ENCODE data around the gene HAUS3.

The HAUS3 gene

DNA sequence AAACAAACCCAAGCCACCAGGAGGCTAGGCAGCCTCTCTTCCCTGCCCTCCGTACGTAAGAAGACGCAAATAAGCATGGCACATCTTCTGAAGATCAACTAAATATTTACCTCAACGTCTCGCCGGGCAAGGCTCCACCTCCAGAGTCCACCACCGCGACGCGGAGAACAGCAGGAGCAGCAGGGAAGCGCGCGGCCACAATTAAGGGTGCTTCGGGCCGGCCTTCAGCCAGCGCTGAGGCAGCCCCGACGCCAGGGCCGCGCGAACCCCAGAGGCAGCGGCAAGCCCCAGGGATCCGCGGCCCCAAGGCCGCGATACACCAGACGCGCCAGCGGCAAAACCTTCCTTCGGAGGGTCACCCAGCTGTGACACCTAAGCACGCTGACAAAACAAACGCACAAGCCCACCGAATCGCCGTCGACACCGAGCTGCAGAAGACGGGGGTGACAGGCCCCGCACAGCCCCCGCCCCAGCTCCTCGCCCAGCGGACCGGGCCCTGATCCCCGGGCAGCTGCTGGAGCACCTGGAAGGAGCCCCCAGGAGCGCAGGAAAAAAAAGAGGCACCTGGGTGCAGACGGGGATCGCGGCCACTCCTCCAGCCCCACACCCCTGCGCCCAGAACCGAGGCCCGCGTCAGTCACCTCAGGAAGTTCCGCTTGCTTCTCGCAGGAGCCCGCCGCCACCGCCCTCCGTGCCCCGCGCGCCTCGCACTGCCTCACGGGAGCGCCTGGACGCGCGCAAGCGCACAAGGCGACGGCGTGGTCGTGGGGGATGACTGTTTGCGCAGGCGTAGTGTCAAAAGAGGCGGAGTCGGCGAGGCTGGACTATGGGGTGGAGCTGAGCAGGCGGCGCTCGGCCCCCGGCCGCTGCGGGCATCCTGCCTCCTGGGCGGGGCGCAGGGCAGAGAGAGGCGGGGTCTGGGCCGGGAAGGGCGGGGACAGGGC lies at the start of gene HAUS3, which contains the start of gene POLN:
Gene HAUS3, minus strand, starts transcription at position 712 of the 944 bp plus-strand sequence. CDS start 1,175 bp downstream, outside the sequence.
Gene POLN, minus strand, starts transcription at position 712 of the 944 bp plus-strand sequence. CDS start 12,890 bp downstream, outside the sequence.
- Histone ChIP-seq H3K9me3 (ENCODE audit: control insufficient read depth in 5 of 5, low read length in 5 of 5) (no peaks in the 10 kb centered on the region), H3K4me1 (ENCODE audit: control insufficient read depth in 5 of 5, insufficient read depth in 5 of 5, low read length in 5 of 5) (peaks cover 12 to 69% (median 54%) of the 10 kb centered on the region in 5 donors), H3K27me3 (ENCODE audit: control insufficient read depth in 5 of 5, insufficient read depth in 4 of 5, low read length in 5 of 5) (no peaks in the 10 kb centered on the region), H3K4me3 (ENCODE audit: low read depth in 1 of 5, low read length in 5 of 5) (peak within 1 kb of the TSS; percentile 78 to 91 (median 82)), H3K9ac (ENCODE audit: low read length in 5 of 5) (peak within 1 kb of the TSS; percentile 75 to 95 (median 91)), H3K36me3 (ENCODE audit: control insufficient read depth in 5 of 5, insufficient read depth in 5 of 5, low read length in 5 of 5) (peaks cover 0 to 8% (median 5%) of the 10 kb centered on the region in 5 donors), H3K27ac (ENCODE audit: low read depth, low read length) (peak within 1 kb of the TSS; percentile 46)

- H3K36me3 ChIP-seq (ENCODE audit: control insufficient read depth in 5 of 5, insufficient read depth in 5 of 5, low read length in 5 of 5): peaks cover 0 to 2% (median 0%) of the 10 kb centered on the region in 5 donors
- no peak overlapping the region for H3K9ac ChIP-seq (ENCODE audit: low read length in 5 of 5)
- H3K27ac ChIP-seq (ENCODE audit: low read depth, low read length): no peak overlapping the region
Observed at GRCh38 chr4:2290974-2291704, 49.2 kb upstream of the HAUS3 start.

DNA sequence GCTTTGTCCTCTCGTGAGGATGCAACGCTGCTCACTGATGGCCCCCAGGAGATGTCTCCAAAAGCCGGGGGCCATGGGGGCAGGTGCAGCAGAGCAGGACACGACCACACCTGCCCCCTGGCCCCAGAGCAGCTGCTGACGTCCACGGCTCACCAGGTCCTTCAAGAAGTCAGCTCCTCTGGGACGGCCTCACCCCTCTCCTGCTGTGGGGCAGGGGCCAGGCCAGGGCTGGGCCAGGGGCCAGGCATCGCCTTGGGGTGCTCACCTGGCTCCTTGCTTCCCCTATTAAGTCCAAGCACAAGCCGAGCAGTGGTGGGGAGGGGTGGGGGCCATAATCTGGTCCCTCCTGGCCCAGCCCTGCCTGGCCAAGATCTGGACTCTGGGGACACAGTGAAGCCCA lies 48.6 kb upstream of the HAUS3 start:
- no peaks in the 10 kb centered on the region for H3K9me3 ChIP-seq (ENCODE audit: control insufficient read depth in 5 of 5, low read length in 5 of 5)
- H3K27me3 ChIP-seq (ENCODE audit: control insufficient read depth in 5 of 5, insufficient read depth in 4 of 5, low read length in 5 of 5): peaks cover 0 to under 1% (median 0%) of the 10 kb centered on the region in 5 donors
- peaks cover 0 to 2% (median 0%) of the 10 kb centered on the region in 5 donors for H3K36me3 ChIP-seq (ENCODE audit: control insufficient read depth in 5 of 5, insufficient read depth in 5 of 5, low read length in 5 of 5)
- no peak overlapping the region for H3K27ac ChIP-seq (ENCODE audit: low read depth, low read length)
- H3K4me1 ChIP-seq (ENCODE audit: control insufficient read depth in 5 of 5, insufficient read depth in 5 of 5, low read length in 5 of 5): peaks cover 3 to 28% (median 17%) of the 10 kb centered on the region in 5 donors
- H3K4me3 ChIP-seq (ENCODE audit: low read depth in 1 of 5, low read length in 5 of 5): no peak overlapping the region
- H3K9ac ChIP-seq (ENCODE audit: low read length in 5 of 5): no peak overlapping the region

More at GRCh38 chr4:2290974-2291704, 49.2 kb upstream of the HAUS3 start:
- no peaks in the 10 kb centered on the region for H3K27me3 ChIP-seq (ENCODE audit: control insufficient read depth in 5 of 5, insufficient read depth in 4 of 5, low read length in 5 of 5)
- no peaks in the 10 kb centered on the region for H3K9me3 ChIP-seq (ENCODE audit: control insufficient read depth in 5 of 5, low read length in 5 of 5)
- H3K4me1 ChIP-seq (ENCODE audit: control insufficient read depth in 5 of 5, insufficient read depth in 5 of 5, low read length in 5 of 5): peaks cover 0 to 21% (median 10%) of the 10 kb centered on the region in 5 donors
- H3K4me3 ChIP-seq (ENCODE audit: low read depth in 1 of 5, low read length in 5 of 5): no peak overlapping the region

- peaks cover 3 to 31% (median 20%) of the 10 kb centered on the region in 5 donors for H3K4me1 ChIP-seq (ENCODE audit: control insufficient read depth in 5 of 5, insufficient read depth in 5 of 5, low read length in 5 of 5)
- H3K9me3 ChIP-seq (ENCODE audit: control insufficient read depth in 5 of 5, low read length in 5 of 5): no peaks in the 10 kb centered on the region
- H3K27ac ChIP-seq (ENCODE audit: low read depth, low read length): no peak overlapping the region
- peaks cover 0 to 2% (median 0%) of the 10 kb centered on the region in 5 donors for H3K27me3 ChIP-seq (ENCODE audit: control insufficient read depth in 5 of 5, insufficient read depth in 4 of 5, low read length in 5 of 5)
- H3K9ac ChIP-seq (ENCODE audit: low read length in 5 of 5): no peak overlapping the region
- H3K4me3 ChIP-seq (ENCODE audit: low read depth in 1 of 5, low read length in 5 of 5): no peak overlapping the region
- peaks cover 0 to 2% (median 0%) of the 10 kb centered on the region in 5 donors for H3K36me3 ChIP-seq (ENCODE audit: control insufficient read depth in 5 of 5, insufficient read depth in 5 of 5, low read length in 5 of 5)
Observed at GRCh38 chr4:2289955-2290333, 48.0 kb upstream of the HAUS3 start.

DNA sequence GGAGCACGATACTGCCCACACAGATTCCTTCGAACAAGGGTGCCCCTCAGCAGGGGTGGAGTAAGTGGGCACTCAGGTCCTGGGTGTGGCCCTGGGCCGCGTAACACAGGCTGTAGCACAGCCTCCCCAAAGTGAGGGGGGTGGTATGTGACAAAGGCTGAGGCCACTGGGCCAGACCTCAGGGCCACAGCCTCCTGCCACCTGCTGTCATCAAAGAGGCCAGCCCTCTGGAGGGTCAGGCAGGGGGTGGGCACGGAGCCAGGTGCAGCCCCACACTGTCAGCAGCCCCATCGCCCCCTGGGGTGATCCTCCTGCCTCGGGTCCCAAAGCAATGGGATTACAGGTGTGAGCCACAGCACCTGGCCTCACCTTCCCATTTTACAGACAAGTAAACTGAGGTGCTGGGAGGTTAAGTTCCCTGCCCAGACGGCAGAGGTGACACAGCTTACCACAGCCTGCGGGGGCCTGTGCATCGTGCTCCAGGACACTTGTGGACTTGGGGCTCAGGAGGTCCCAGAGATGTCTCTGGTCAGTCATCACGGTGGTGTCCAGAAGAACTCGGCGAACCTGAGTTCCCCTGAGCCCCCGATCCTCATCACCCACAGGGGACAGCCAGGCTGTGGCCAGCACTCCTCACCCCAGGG lies 47.5 kb upstream of the HAUS3 start:
- Histone ChIP-seq H3K9ac (ENCODE audit: low read length in 5 of 5) (no peak overlapping the region), H3K9me3 (ENCODE audit: control insufficient read depth in 5 of 5, low read length in 5 of 5) (no peaks in the 10 kb centered on the region), H3K27ac (ENCODE audit: low read depth, low read length) (no peak overlapping the region), H3K4me1 (ENCODE audit: control insufficient read depth in 5 of 5, insufficient read depth in 5 of 5, low read length in 5 of 5) (peaks cover 3 to 31% (median 20%) of the 10 kb centered on the region in 5 donors), H3K36me3 (ENCODE audit: control insufficient read depth in 5 of 5, insufficient read depth in 5 of 5, low read length in 5 of 5) (peaks cover 0 to 2% (median 0%) of the 10 kb centered on the region in 5 donors), H3K27me3 (ENCODE audit: control insufficient read depth in 5 of 5, insufficient read depth in 4 of 5, low read length in 5 of 5) (peaks cover 0 to 2% (median 0%) of the 10 kb centered on the region in 5 donors), H3K4me3 (ENCODE audit: low read depth in 1 of 5, low read length in 5 of 5) (no peak overlapping the region)

GRCh38 chr4:2288051-2288541 lies 46.2 kb upstream of the HAUS3 start:
- H3K4me1 ChIP-seq (ENCODE audit: control insufficient read depth in 5 of 5, insufficient read depth in 5 of 5, low read length in 5 of 5): peaks cover 3 to 31% (median 20%) of the 10 kb centered on the region in 5 donors
- H3K9me3 ChIP-seq (ENCODE audit: control insufficient read depth in 5 of 5, low read length in 5 of 5): no peaks in the 10 kb centered on the region
- H3K27ac ChIP-seq (ENCODE audit: low read depth, low read length): no peak overlapping the region
- H3K36me3 ChIP-seq (ENCODE audit: control insufficient read depth in 5 of 5, insufficient read depth in 5 of 5, low read length in 5 of 5): peaks cover 0 to 2% (median 0%) of the 10 kb centered on the region in 5 donors
- H3K9ac ChIP-seq (ENCODE audit: low read length in 5 of 5): no peak overlapping the region
- H3K27me3 ChIP-seq (ENCODE audit: control insufficient read depth in 5 of 5, insufficient read depth in 4 of 5, low read length in 5 of 5): peaks cover 0 to 2% (median 0%) of the 10 kb centered on the region in 5 donors
- no peak overlapping the region for H3K4me3 ChIP-seq (ENCODE audit: low read depth in 1 of 5, low read length in 5 of 5)

DNA sequence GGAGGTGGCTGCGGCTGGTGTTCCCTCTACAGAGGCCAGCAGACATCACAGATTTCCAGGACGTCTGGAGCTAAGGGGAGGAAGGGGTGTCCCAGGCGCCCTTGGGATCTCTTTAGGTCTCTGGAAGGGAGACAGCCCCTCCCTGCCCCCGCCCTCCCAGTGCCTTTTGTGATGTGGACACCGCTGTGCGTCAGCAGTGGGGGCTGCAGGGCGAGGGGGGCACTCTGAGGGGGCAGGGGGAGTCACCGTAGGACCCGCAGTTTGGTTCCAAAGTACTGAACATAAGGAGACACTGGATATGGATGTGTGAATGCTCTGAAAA lies 45.6 kb upstream of the HAUS3 start:
- H3K36me3 ChIP-seq (ENCODE audit: control insufficient read depth in 5 of 5, insufficient read depth in 5 of 5, low read length in 5 of 5): peaks cover 0 to 2% (median 0%) of the 10 kb centered on the region in 5 donors
- H3K9me3 ChIP-seq (ENCODE audit: control insufficient read depth in 5 of 5, low read length in 5 of 5): no peaks in the 10 kb centered on the region
- H3K4me1 ChIP-seq (ENCODE audit: control insufficient read depth in 5 of 5, insufficient read depth in 5 of 5, low read length in 5 of 5): peaks cover 3 to 28% (median 20%) of the 10 kb centered on the region in 5 donors
- no peak overlapping the region for H3K27ac ChIP-seq (ENCODE audit: low read depth, low read length)
- no peak overlapping the region for H3K4me3 ChIP-seq (ENCODE audit: low read depth in 1 of 5, low read length in 5 of 5)
- peaks cover 0 to 2% (median 0%) of the 10 kb centered on the region in 5 donors for H3K27me3 ChIP-seq (ENCODE audit: control insufficient read depth in 5 of 5, insufficient read depth in 4 of 5, low read length in 5 of 5)
- H3K9ac ChIP-seq (ENCODE audit: low read length in 5 of 5): no peak overlapping the region

DNA sequence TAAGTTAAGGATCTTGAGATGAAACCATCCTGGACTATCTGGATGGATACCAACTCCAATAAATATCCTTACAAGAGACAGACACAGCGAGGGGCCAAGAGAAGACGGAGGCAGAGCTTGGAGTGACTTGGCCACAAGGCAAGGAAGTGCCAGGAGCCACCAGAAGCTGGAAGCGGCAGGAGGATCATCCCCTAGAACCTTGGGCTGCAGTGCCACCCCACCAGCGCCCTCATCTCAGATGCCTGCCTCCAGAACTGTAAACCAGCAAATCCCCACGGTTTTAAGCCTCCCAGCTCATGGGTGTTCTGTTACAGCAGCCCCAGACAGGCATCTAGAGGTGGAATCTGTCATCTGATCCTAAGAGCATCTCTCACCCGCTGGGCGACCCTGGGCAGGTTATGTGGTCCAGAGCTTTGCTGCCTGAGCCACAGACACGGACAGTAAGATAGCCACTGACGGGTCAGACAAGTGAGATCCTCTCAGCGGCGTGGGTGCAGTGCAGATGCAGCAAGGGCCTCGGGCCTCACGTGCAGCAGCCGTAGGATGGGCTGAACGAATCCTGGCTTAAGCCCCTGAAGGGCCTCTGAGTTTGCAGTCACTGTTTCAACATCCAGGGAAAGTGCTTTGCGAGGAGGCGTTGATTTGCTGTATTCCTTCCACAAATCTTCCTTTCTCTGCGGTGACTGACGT lies 45.1 kb upstream of the HAUS3 start:
- peaks cover 0 to 2% (median 0%) of the 10 kb centered on the region in 5 donors for H3K36me3 ChIP-seq (ENCODE audit: control insufficient read depth in 5 of 5, insufficient read depth in 5 of 5, low read length in 5 of 5)
- H3K9ac ChIP-seq (ENCODE audit: low read length in 5 of 5): no peak overlapping the region
- H3K27ac ChIP-seq (ENCODE audit: low read depth, low read length): no peak overlapping the region
- H3K4me3 ChIP-seq (ENCODE audit: low read depth in 1 of 5, low read length in 5 of 5): no peak overlapping the region
- peaks cover 0 to 2% (median 0%) of the 10 kb centered on the region in 5 donors for H3K27me3 ChIP-seq (ENCODE audit: control insufficient read depth in 5 of 5, insufficient read depth in 4 of 5, low read length in 5 of 5)
- H3K9me3 ChIP-seq (ENCODE audit: control insufficient read depth in 5 of 5, low read length in 5 of 5): no peaks in the 10 kb centered on the region
- H3K4me1 ChIP-seq (ENCODE audit: control insufficient read depth in 5 of 5, insufficient read depth in 5 of 5, low read length in 5 of 5): peaks cover 3 to 23% (median 15%) of the 10 kb centered on the region in 5 donors

All from subcutaneous abdominal adipose tissue (tissue), 5 donors.